TTC549 (cell line): ENCODE measurements around the gene MFAP2.
"Not testable (repeated sequence)": the region's sequence is repeated elsewhere in the genome, so short reads cannot be mapped to it uniquely, and the experiment has no call there.

Experiments used
- FAIRE-seq: peaks from 2 replicates; lab custom pipeline; 2012; peaks lifted over from hg19 to GRCh38; lab: Jason Lieb, UNC

Gene MFAP2

GRCh38 chr1:16978567-16979474, 1.6 kb downstream of the MFAP2 start:
- FAIRE-seq, result no peak

- no peak for FAIRE-seq
These were observed 2.3 kb downstream of the MFAP2 start for GRCh38 chr1:16978139-16978538.

GRCh38 chr1:16977377-16977776, 3.0 kb downstream of the MFAP2 start:
- no peak for FAIRE-seq

GRCh38 chr1:16976966-16977365, 3.5 kb downstream of the MFAP2 start:
- FAIRE-seq, result no peak

GRCh38 chr1:16975838-16976237, 4.6 kb downstream of the MFAP2 start:
- FAIRE-seq, result no peak

- FAIRE-seq, result no peak
These were observed 5.2 kb downstream of the MFAP2 start for GRCh38 chr1:16975211-16975610.

- FAIRE-seq, result no peak
These were observed 7.2 kb downstream of the MFAP2 start for GRCh38 chr1:16973215-16973614.

GRCh38 chr1:16972189-16972895, 8.1 kb downstream of the MFAP2 start:
- no peak for FAIRE-seq

GRCh38 chr1:16971341-16972188, 8.9 kb downstream of the MFAP2 start:
- FAIRE-seq, result no peak

- FAIRE-seq, result no peak
These were observed 10.1 kb downstream of the MFAP2 start for GRCh38 chr1:16970132-16970910.

GRCh38 chr1:16969651-16970050, 10.8 kb downstream of the MFAP2 start:
- FAIRE-seq, result no peak

- no peak for FAIRE-seq
These were observed 11.3 kb downstream of the MFAP2 start for GRCh38 chr1:16969057-16969611.

GRCh38 chr1:16968372-16968771, 12.0 kb downstream of the MFAP2 start:
- no peak for FAIRE-seq

GRCh38 chr1:16967962-16968361, 12.5 kb downstream of the MFAP2 start:
- FAIRE-seq, result no peak

GRCh38 chr1:16967095-16967575, 13.3 kb downstream of the MFAP2 start:
- FAIRE-seq, result no peak

GRCh38 chr1:16966282-16966681, 14.1 kb downstream of the MFAP2 start:
- FAIRE-seq, result no peak

GRCh38 chr1:16965486-16966067, 14.8 kb downstream of the MFAP2 start:
- FAIRE-seq, result no peak

- FAIRE-seq, result not testable (repeated sequence)
These were observed 16.3 kb downstream of the MFAP2 start for GRCh38 chr1:16964169-16964568.

- FAIRE-seq, result no peak
These were observed 18.9 kb downstream of the MFAP2 start for GRCh38 chr1:16961297-16962133.
